ENCODE measurements around the gene KAZN. TPM values are rescaled to one million over a fixed set of nuclear protein-coding genes. Genes with fewer than 3 reads are reported as not detected.
A peak's percentile ranks its signal among the peaks of the same experiment; 100 is the strongest.

KAZN gene
- total and polyA plus RNA-seq, 2 of the 8 experiments (the other 6 are each of a cell fraction or from before 2014, with no cell fraction given), result 3.7 to 11.8 TPM

GRCh38 chr1:14827870-14828269, 229.4 kb downstream of the KAZN start:
- Histone ChIP-seq H3K23ac (ENCODE audit: insufficient read length) (no peak overlapping the region), H3K27ac (ENCODE audit: low read depth, low read length) (no peak overlapping the region), H4K5ac (ENCODE audit: insufficient read length, low read depth, low read length) (no peak overlapping the region), H4K8ac (ENCODE audit: extremely low read depth, insufficient read depth, low read length) (no peak overlapping the region), H2BK20ac (ENCODE audit: low read length) (no peak overlapping the region), H2BK120ac (replicated peaks; ENCODE audit: low read depth, low read length) (no peak overlapping the region), H3K14ac (ENCODE audit: insufficient read length) (no peak overlapping the region), H4K91ac (replicated peaks; ENCODE audit: insufficient read length, low read length) (no peak overlapping the region), H2AFZ (ENCODE audit: low read length) (no peak overlapping the region), H3K23me2 (ENCODE audit: low read depth, low read length) (no peaks in the 10 kb centered on the region), H3K4me1 (replicated peaks in 1 of 4; ENCODE audit: control insufficient read depth in 3 of 4, insufficient read depth in 4 of 4, low read length in 3 of 4) (no peaks in the 10 kb centered on the region), H3K9ac (replicated peaks in 1 of 4; ENCODE audit: extremely low read depth in 1 of 4, low read depth in 3 of 4, low read length in 3 of 4) (no peak overlapping the region), H2BK15ac (ENCODE audit: low read length) (no peak overlapping the region), H3K79me2 (ENCODE audit: control insufficient read depth in 1 of 2, insufficient read depth in 2 of 2, low read length in 2 of 2) (no peaks in the 10 kb centered on the region), H2BK5ac (ENCODE audit: low read depth, low read length) (no peak overlapping the region), H3K27me3 (replicated peaks in 1 of 4; ENCODE audit: control insufficient read depth in 3 of 4, extremely low read depth in 1 of 4, insufficient read depth in 3 of 4, low read length in 3 of 4) (no peaks in the 10 kb centered on the region), H2AK5ac (ENCODE audit: low read depth, low read length) (no peak overlapping the region), H3K18ac (ENCODE audit: extremely low read depth, low read length) (no peak overlapping the region), H3K4me2 (ENCODE audit: insufficient read depth in 1 of 2, low read depth in 2 of 2, low read length in 2 of 2) (no peak overlapping the region), H3K56ac (replicated peaks; ENCODE audit: insufficient read length, low read depth, low read length) (no peak overlapping the region), H3K9me3 (ENCODE audit: insufficient read depth in 2 of 2, low read depth in 1 of 2, low read length in 1 of 2) (no peaks in the 10 kb centered on the region), H2BK12ac (ENCODE audit: low read depth, low read length) (no peak overlapping the region), H3K4ac (replicated peaks; ENCODE audit: insufficient read length, low read depth, low read length) (no peak overlapping the region), H4K20me1 (replicated peaks in 1 of 2; ENCODE audit: control insufficient read depth in 1 of 2, insufficient read depth in 2 of 2, low read length in 2 of 2) (peaks cover 0 to 2% of the 10 kb centered on the region in 2 experiments), H3K79me1 (ENCODE audit: low read depth, low read length) (no peaks in the 10 kb centered on the region), H3K4me3 (ENCODE audit: extremely low read depth in 1 of 4, insufficient read depth in 2 of 4, low read depth in 3 of 4, low read length in 4 of 4) (no peak overlapping the region), H3K36me3 (ENCODE audit: control insufficient read depth in 2 of 4, insufficient read depth in 4 of 4, low read length in 3 of 4) (no peaks in the 10 kb centered on the region)
- 85% methylated on average over 4 of the region's 4 CpGs; no CpG with 5 or more reads in 1 of the 2 experiments for WGBS, 2 experiments (ENCODE audit: extremely low coverage in 1 of 2, insufficient coverage in 1 of 2, insufficient read length in 1 of 2, insufficient replicate concordance in 2 of 2, low coverage in 1 of 2, low lambda C conversion rate in 2 of 2, missing lambda C conversion rate in 1 of 2)
- FAIRE-seq (no peak), DNase-seq (ENCODE audit: low read depth in 1 of 2, low spot score in 2 of 2) (no peak)
- CTCF ChIA-PET (ENCODE audit: partially characterized antibody), result interaction anchor here (1.0 to 1.5 kb wide), 4 partner anchors 10 to 261 kb away, joined by 3 to 4 read pairs (median 4); no protein-coding TSS in a partner anchor
- TF ChIP-seq USF2 (IDR thresholded peaks at IDR 0.05; ENCODE audit: low read length) (no peak), POLR2A (IDR thresholded peaks at IDR 0.05; ENCODE audit: control extremely low read depth in 1 of 2, low read depth in 2 of 2, low read length in 2 of 2) (no peak), SRF (IDR thresholded peaks at IDR 0.05; ENCODE audit: low read depth, low read length) (0 out of 2 replicates have a peak, but pooled peaks have one; percentile 22), RXRA (IDR thresholded peaks at IDR 0.05; ENCODE audit: insufficient read depth, low read depth, low read length) (no peak), CTBP2 (IDR thresholded peaks at IDR 0.05; ENCODE audit: borderline replicate concordance, insufficient read depth, insufficient read length, low read length) (no peak), EZH2 (IDR thresholded peaks at IDR 0.05; ENCODE audit: low read depth, low read length, severe bottlenecking) (no peak), KDM1A (IDR thresholded peaks at IDR 0.05; ENCODE audit: borderline replicate concordance, low read length) (no peak), GTF2F1 (IDR thresholded peaks at IDR 0.05; ENCODE audit: borderline replicate concordance, low read depth, low read length) (no peak)
- POLR2A ChIA-PET (ENCODE audit: partially characterized antibody), result no interaction called here
